DOHH2 (cell line): Measurements from ENCODE around the gene OSBPL10.

Source experiments
- H3F3A ChIP-seq: fragments of 200-600 bp; sonication (generic), shearing (Covaris generic); 2 replicates; pipeline ENCODE4 v1.6.0; 2016; ENCODE audit warnings: antibody characterized with exemption, mild to moderate bottlenecking; ENCODE audit not compliant: control insufficient read depth, insufficient read depth
- H3K27ac ChIP-seq: fragments of 200-600 bp; sonication (generic); 2 replicates; pipeline ENCODE4 v1.5.1; 2014; ENCODE audit warnings: low read depth, mild to moderate bottlenecking, low read length, moderate library complexity
- H3K27me3 ChIP-seq: fragments of 200-600 bp; sonication (generic); 2 replicates; pipeline ENCODE4 v1.6.1; 2014; ENCODE audit warnings: mild to moderate bottlenecking, low read length, mixed read lengths; ENCODE audit not compliant: control insufficient read depth
- H3K36me3 ChIP-seq: fragments of 200-600 bp; sonication (generic); 2 replicates; pipeline ENCODE4 v1.6.1; 2014; ENCODE audit warnings: mild to moderate bottlenecking, low read length, moderate library complexity, mixed read lengths; ENCODE audit not compliant: control insufficient read depth
- H3K4me1 ChIP-seq: fragments of 200-600 bp; sonication (generic); 2 replicates; pipeline ENCODE4 v1.6.1; 2014; ENCODE audit warnings: mild to moderate bottlenecking, low read length, mixed read lengths; ENCODE audit not compliant: control insufficient read depth
- H3K4me2 ChIP-seq: fragments of 200-600 bp; sonication (generic); 2 replicates; pipeline ENCODE4 v1.6.0; 2014; ENCODE audit warnings: mild to moderate bottlenecking, low read length, moderate library complexity
- H3K4me3 ChIP-seq: fragments of 200-600 bp; sonication (generic); 2 replicates; pipeline ENCODE4 v1.5.1; 2014; ENCODE audit warnings: mild to moderate bottlenecking, low read length, mixed read lengths
- H3K79me2 ChIP-seq: fragments of 200-600 bp; sonication (generic); 2 replicates; pipeline ENCODE4 v1.6.1; 2014; ENCODE audit warnings: mild to moderate bottlenecking, low read length, mixed read lengths; ENCODE audit not compliant: control insufficient read depth
- H3K9me2 ChIP-seq: fragments of 200-600 bp; sonication (generic); replicated peaks from 2 replicates; pipeline ENCODE4 v1.6.1; 2014; ENCODE audit warnings: mild to moderate bottlenecking, low read length, mixed read lengths; ENCODE audit not compliant: control insufficient read depth
- H3K9me3 ChIP-seq: fragments of 200-600 bp; sonication (generic); 2 replicates; pipeline ENCODE4 v1.6.1; 2014; ENCODE audit warnings: antibody characterized with exemption, low read length, mixed read lengths; ENCODE audit not compliant: control insufficient read depth, insufficient read depth
- H4K20me1 ChIP-seq: fragments of 200-600 bp; sonication (generic); 2 replicates; pipeline ENCODE4 v1.6.0; 2014; ENCODE audit warnings: low read depth, mild to moderate bottlenecking, antibody characterized with exemption, low read length, moderate library complexity; ENCODE audit not compliant: control insufficient read depth, insufficient read depth
- CTCF ChIP-seq: fragments of 200-600 bp; sonication (generic); IDR thresholded peaks from one replicate; pipeline ENCODE4 v1.5.1; 2014; ENCODE audit warnings: antibody characterized with exemption, mild to moderate bottlenecking, low read depth, low read length; ENCODE audit not compliant: poor library complexity, severe bottlenecking
- EZH2phosphoT487 ChIP-seq: fragments of 200-600 bp; sonication (generic); IDR thresholded peaks from 2 replicates; pipeline ENCODE4 v1.6.1; 2017; ENCODE audit warnings: borderline replicate concordance, mild to moderate bottlenecking, antibody characterized with exemption, low read length, moderate library complexity, mixed read lengths

OSBPL10 gene

GRCh38 chr3:31729082-31729481 is 252.0 kb downstream of the OSBPL10 start:
- no peaks in the 10 kb centered on the region for H4K20me1 ChIP-seq
- no peaks in the 10 kb centered on the region for H3F3A ChIP-seq
- H3K9me2 ChIP-seq: no peaks in the 10 kb centered on the region
- H3K9me3 ChIP-seq: no peaks in the 10 kb centered on the region
- H3K27me3 ChIP-seq: no peaks in the 10 kb centered on the region
- H3K4me3 ChIP-seq: no peak overlapping the region
- H3K4me2 ChIP-seq: no peak overlapping the region
- peaks cover 36% of the 10 kb centered on the region for H3K36me3 ChIP-seq
- H3K4me1 ChIP-seq: no peaks in the 10 kb centered on the region
- peaks cover 4% of the 10 kb centered on the region; the same call in 1 of the 2 replicates for H3K79me2 ChIP-seq
- TF ChIP-seq EZH2phosphoT487 (no peak), CTCF (no peak)
- H3K27ac ChIP-seq: no peak overlapping the region

DNA sequence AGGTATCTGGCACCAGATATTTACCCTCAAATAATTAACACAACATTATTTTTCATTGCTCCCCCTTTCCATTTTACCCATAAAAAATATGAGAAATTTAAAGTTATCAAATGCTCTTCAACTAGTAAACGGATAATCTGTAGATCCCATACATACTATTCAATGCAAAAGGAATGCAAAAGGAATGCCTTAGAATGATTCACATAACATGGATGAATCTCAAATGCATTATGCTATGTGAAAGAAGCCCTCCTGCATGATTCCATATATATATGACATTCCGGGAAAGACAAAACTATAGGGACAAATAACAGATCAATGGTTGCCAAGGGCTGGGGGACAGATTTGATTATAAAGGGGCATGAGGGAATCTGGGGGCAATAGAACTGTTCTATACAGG is 252.7 kb downstream of the OSBPL10 start:
- H3F3A ChIP-seq: no peaks in the 10 kb centered on the region
- H3K4me1 ChIP-seq: no peaks in the 10 kb centered on the region
- no peak overlapping the region for H3K27ac ChIP-seq
- H4K20me1 ChIP-seq: no peaks in the 10 kb centered on the region
- no peaks in the 10 kb centered on the region for H3K27me3 ChIP-seq
- TF ChIP-seq CTCF: no peak
- TF ChIP-seq EZH2phosphoT487: no peak
- peaks cover 42% of the 10 kb centered on the region for H3K36me3 ChIP-seq
- no peaks in the 10 kb centered on the region for H3K9me3 ChIP-seq
- H3K4me2 ChIP-seq: no peak overlapping the region
- no peak overlapping the region for H3K4me3 ChIP-seq
- peaks cover 4% of the 10 kb centered on the region; the same call in 1 of the 2 replicates for H3K79me2 ChIP-seq
- no peaks in the 10 kb centered on the region for H3K9me2 ChIP-seq

DNA sequence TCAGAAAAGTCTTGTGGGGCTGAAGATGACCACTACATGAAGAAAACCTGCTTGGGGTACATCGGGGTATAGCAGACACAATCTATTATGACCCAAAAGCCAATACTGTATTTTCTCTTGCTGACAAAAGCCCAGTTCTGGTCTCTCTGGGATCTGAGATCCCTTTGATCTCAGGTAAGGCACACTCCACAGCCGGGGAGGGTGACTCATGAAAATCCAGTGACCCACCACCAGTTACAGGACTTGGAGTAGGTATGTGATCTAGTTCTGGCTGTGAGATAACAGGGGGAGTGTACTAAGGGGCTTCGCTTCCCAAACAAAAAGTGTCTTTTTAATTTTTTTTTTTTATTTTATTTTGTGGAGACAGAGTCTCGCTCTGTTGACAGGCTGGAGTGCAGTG is 255.1 kb downstream of the OSBPL10 start:
- Histone ChIP-seq H3K4me3 (no peak overlapping the region), H4K20me1 (no peaks in the 10 kb centered on the region), H3K27ac (no peak overlapping the region)

More for the DNA sequence above, 255.1 kb downstream of the OSBPL10 start:
- peaks cover 31% of the 10 kb centered on the region for H3K36me3 ChIP-seq
- H3K9me3 ChIP-seq: no peaks in the 10 kb centered on the region
- peaks cover 6% of the 10 kb centered on the region for H3K79me2 ChIP-seq
- H3F3A ChIP-seq: no peaks in the 10 kb centered on the region
- TF ChIP-seq CTCF (no peak), EZH2phosphoT487 (no peak)
- H3K4me1 ChIP-seq: no peaks in the 10 kb centered on the region
- H3K27me3 ChIP-seq: no peaks in the 10 kb centered on the region
- H3K4me2 ChIP-seq: no peak overlapping the region
- no peaks in the 10 kb centered on the region for H3K9me2 ChIP-seq
